CD4-positive, alpha-beta T cell (primary cell): Measurements from ENCODE around the gene OR5A2. TPM values are rescaled to one million over a fixed set of nuclear protein-coding genes. Genes with fewer than 3 reads are reported as not detected.

Experiments
- ATAC-seq: fragments of 200-7000 bp; cut with Tn5 transposase; one replicate; pipeline ENCODE4 v1.10.0; 2022; ENCODE audit warnings: mild to moderate bottlenecking; ENCODE audit not compliant: poor library complexity
- CTCF ChIA-PET: fragments of 350-600 bp; sonication (Branson Sonifier 250); formaldehyde crosslinking; loops from one replicate; lab custom pipeline; 2021; ENCODE audit warnings: antibody characterized with exemption, inconsistent platforms; lab: Charles Lee
- POLR2A ChIA-PET: fragments of 350-600 bp; sonication (Branson Sonifier 250); formaldehyde crosslinking; loops from one replicate; lab custom pipeline; 2021; ENCODE audit warnings: antibody characterized with exemption, inconsistent platforms; lab: Charles Lee
- DNase-seq, 14 experiments: peaks; one replicate each; pipeline ENCODE4 v3.0.0-alpha.2; 2013 to 2020; ENCODE audit warnings: mixed read lengths in 2 of 14
- H3K27ac ChIP-seq, 2 donors: one replicate each; pipeline versions ENCODE4 v1.5.1 to v1.7.0; 2013; ENCODE audit warnings: low read length in 2 of 2, low read depth in 1 of 2, mild to moderate bottlenecking in 1 of 2
- H3K27me3 ChIP-seq, 2 experiments: 1 replicate in 1 of 2; 2 replicates in 1 of 2; pipeline versions ENCODE4 v1.6.1 to v1.7.0; 2013; ENCODE audit warnings: low read length in 2 of 2, control low read depth in 1 of 2, mild to moderate bottlenecking in 1 of 2, moderate library complexity in 1 of 2; ENCODE audit not compliant: insufficient read depth in 2 of 2, control insufficient read depth in 1 of 2
- H3K36me3 ChIP-seq: one replicate; pipeline ENCODE4 v1.6.1; 2013; ENCODE audit warnings: low read length, control low read depth; ENCODE audit not compliant: insufficient read depth
- H3K4me1 ChIP-seq: one replicate; pipeline ENCODE4 v1.6.1; 2013; ENCODE audit warnings: low read length, control low read depth; ENCODE audit not compliant: insufficient read depth
- H3K4me3 ChIP-seq: one replicate; pipeline ENCODE4 v1.5.1; 2013; ENCODE audit warnings: mild to moderate bottlenecking, low read length, moderate library complexity
- H3K9me3 ChIP-seq, 2 experiments: 1 replicate in 1 of 2; 2 replicates in 1 of 2; pipeline versions ENCODE4 v1.6.1 to v1.7.0; 2013; ENCODE audit warnings: low read length in 2 of 2, mild to moderate bottlenecking in 2 of 2, control low read depth in 1 of 2, moderate library complexity in 1 of 2; ENCODE audit not compliant: control insufficient read depth in 1 of 2, insufficient read depth in 1 of 2
- H3K27ac Mint-ChIP-seq: one replicate; pipeline ENCODE4 v1.8.0; 2020; ENCODE audit warnings: mixed read lengths
- H3K27me3 Mint-ChIP-seq: one replicate; pipeline ENCODE4 v1.8.0; 2021; ENCODE audit warnings: mixed read lengths
- H3K36me3 Mint-ChIP-seq: one replicate; pipeline ENCODE4 v1.8.0; 2021; ENCODE audit warnings: low read depth, mixed read lengths
- H3K4me1 Mint-ChIP-seq: one replicate; pipeline ENCODE4 v1.8.0; 2021; ENCODE audit warnings: low read depth, mixed read lengths
- H3K4me3 Mint-ChIP-seq: one replicate; pipeline ENCODE4 v1.8.0; 2020; ENCODE audit warnings: mild to moderate bottlenecking, mixed read lengths
- H3K9me3 Mint-ChIP-seq: one replicate; pipeline ENCODE4 v1.8.0; 2020; ENCODE audit warnings: mixed read lengths
- CTCF ChIP-seq: fragments of 200-600 bp; IDR thresholded peaks from one replicate; pipeline ENCODE4 v1.8.0; 2022; ENCODE audit warnings: antibody characterized with exemption, mild to moderate bottlenecking
- intact Hi-C, 2 experiments: fragments of 100-400 bp; cut with DNase I in 1 of 2; cut with micrococcal nuclease in 1 of 2; formaldehyde crosslinking; loops; one replicate each; pipeline versions ENCODE4 v1.15.1 to v1.9.0; 2023 to 2025; cut with DNase I, micrococcal nuclease
- total RNA-seq, 174 experiments: library from RNA in 2 of 174; stranded (reverse) in 2 of 174; gene quantifications; one replicate each; pipeline ENCODE4 v1.2.3 and lab custom pipeline; 2021 to 2026

OR5A2 gene
- total RNA-seq, 2 experiments from 2014 or later: not detected

DNA sequence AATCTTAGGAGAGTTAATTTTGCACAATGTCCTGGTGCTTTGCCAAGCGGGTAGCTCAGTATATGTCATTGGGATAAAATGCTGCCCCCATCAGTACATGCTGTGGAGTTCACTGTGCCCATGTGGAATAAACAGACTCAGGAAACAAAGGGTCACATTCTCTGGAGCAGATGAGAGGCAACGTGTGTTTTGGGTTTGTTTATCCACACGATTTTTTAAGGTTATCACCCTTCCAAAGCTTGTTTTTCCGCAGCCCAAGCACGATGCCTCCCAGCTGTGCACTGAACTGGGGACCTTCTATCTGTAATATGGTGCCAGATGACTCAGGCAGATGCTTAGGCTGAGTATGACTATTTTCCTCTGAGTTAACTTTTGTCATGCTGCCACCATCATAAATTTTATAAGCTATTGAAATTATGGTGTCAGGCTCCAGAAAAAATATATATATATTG is 37.0 kb upstream of the OR5A2 start:
- no peak for ATAC-seq
- Mint-ChIP-seq H3K9me3 (no peaks in the 10 kb centered on the region), H3K4me3 (no peak overlapping the region), H3K27me3 (peaks cover 35% of the 10 kb centered on the region), H3K27ac (no peak overlapping the region), H3K36me3 (no peaks in the 10 kb centered on the region), H3K4me1 (no peaks in the 10 kb centered on the region)
- ChIA-PET CTCF (no interaction called here), POLR2A (no interaction called here)
- DNase-seq: no peak
- Histone ChIP-seq H3K4me1 (no peaks in the 10 kb centered on the region), H3K27ac (no peak overlapping the region), H3K4me3 (no peak overlapping the region), H3K9me3 (no peaks in the 10 kb centered on the region), H3K27me3 (peaks cover 0 to 4% of the 10 kb centered on the region in 2 experiments), H3K36me3 (no peaks in the 10 kb centered on the region)
- intact Hi-C loops: no loop called here
- no peak for TF ChIP-seq CTCF

DNA sequence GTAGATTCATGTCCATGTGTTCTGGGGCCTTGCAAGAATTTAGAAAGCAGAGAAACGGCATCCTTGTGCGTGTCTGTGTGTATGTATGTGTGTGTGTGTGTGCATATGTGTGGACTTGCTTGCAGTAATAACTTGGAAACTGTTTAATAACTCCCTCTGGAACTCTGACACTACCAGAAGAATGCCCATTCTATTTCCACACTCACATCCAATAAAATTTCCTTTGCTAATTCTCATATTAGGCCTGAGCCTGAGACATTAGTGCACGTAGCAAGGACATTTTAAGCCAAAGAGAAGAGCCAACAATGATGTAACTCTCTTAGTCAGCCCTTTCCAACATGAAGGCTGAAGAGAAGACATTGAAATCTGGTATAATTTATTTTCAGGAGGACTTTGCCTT is 33.7 kb upstream of the OR5A2 start:
- Mint-ChIP-seq H3K36me3 (no peaks in the 10 kb centered on the region), H3K4me1 (no peaks in the 10 kb centered on the region), H3K9me3 (no peaks in the 10 kb centered on the region), H3K4me3 (no peak overlapping the region), H3K27ac (no peak overlapping the region), H3K27me3 (peaks cover 41% of the 10 kb centered on the region)
- H3K27me3 ChIP-seq: peaks cover 3 to 9% of the 10 kb centered on the region in 2 experiments
- intact Hi-C loops: no loop called here
- H3K4me3 ChIP-seq: no peak overlapping the region
- H3K9me3 ChIP-seq: no peaks in the 10 kb centered on the region
- POLR2A ChIA-PET: no interaction called here
- no peak for TF ChIP-seq CTCF
- H3K4me1 ChIP-seq: no peaks in the 10 kb centered on the region
- ATAC-seq (no peak), DNase-seq (no peak)
- H3K36me3 ChIP-seq: no peaks in the 10 kb centered on the region
- CTCF ChIA-PET: no interaction called here
- no peak overlapping the region for H3K27ac ChIP-seq

DNA sequence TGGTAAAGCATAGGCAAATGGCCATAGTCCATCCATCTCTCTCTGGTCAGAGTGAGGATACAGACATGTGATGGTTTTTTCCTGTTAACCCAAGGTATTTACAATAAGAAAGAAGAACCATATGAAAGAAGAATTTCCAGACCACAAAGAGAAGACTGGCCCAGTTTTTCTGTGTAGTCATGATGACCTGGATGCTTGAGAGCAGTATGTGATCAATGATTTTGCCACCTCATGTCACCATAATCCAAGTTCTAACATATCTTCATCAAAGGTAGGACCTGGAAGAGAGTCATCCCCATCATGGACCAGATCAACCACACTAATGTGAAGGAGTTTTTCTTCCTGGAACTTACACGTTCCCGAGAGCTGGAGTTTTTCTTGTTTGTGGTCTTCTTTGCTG is 30.4 kb upstream of the OR5A2 start, which contains the start of gene OR4D6:
OR4D6 (plus strand) TSS at position 301 of the 400 bp plus-strand sequence; CDS start at position 301, 0 bp downstream.
- H3K27me3 Mint-ChIP-seq: peaks cover 30% of the 10 kb centered on the region
- Histone ChIP-seq H3K4me1 (no peaks in the 10 kb centered on the region), H3K9me3 (no peaks in the 10 kb centered on the region), H3K4me3 (no peak within 1 kb of the TSS), H3K36me3 (no peaks in the 10 kb centered on the region), H3K27ac (no peak within 1 kb of the TSS), H3K27me3 (peaks cover 3 to 9% of the 10 kb centered on the region in 2 experiments)
- H3K4me1 Mint-ChIP-seq: no peaks in the 10 kb centered on the region
- H3K9me3 Mint-ChIP-seq: no peaks in the 10 kb centered on the region
- intact Hi-C loops: no loop called here
- no peak for TF ChIP-seq CTCF
- ATAC-seq: no peak
- ChIA-PET CTCF (no interaction called here), POLR2A (interaction anchor here (0.6 kb wide), 1 partner anchor 16 kb away, joined by 3 read pairs; the partner anchor contains the start of gene OR4D10)
- H3K27ac Mint-ChIP-seq: no peak within 1 kb of the TSS
- no peaks in the 10 kb centered on the region for H3K36me3 Mint-ChIP-seq
- no peak within 1 kb of the TSS for H3K4me3 Mint-ChIP-seq
- DNase-seq: no peak
